SK-N-SH (cell line): ENCODE data around the gene RGS9. TPM values are rescaled to one million over a fixed set of nuclear protein-coding genes. Genes with fewer than 3 reads are reported as not detected.

Source experiments
- CTCF ChIA-PET: fragments of 300-600, 350-600 bp; formaldehyde crosslinking; extraction: SDS; loops from one replicate; lab custom pipeline; 2021; lab: Yijun Ruan, JAX
- POLR2A ChIA-PET: fragments of 350-600 bp; sonication (Branson Sonifier 250); formaldehyde crosslinking; extraction: SDS; loops from one replicate; lab custom pipeline; 2020; ENCODE audit warnings: antibody characterized with exemption, inconsistent platforms; lab: Yijun Ruan, JAX
- DNase-seq: peaks from one replicate; pipeline ENCODE4 v3.0.0; 2012
- H2AFZ ChIP-seq: fragments of 200-600 bp; sonication (generic); 2 replicates; pipeline ENCODE4 v1.8.1; 2016; ENCODE audit warnings: antibody characterized with exemption, mild to moderate bottlenecking, low read depth
- H3F3A ChIP-seq: fragments of 200-600 bp; sonication (generic); replicated peaks from 2 replicates; pipeline ENCODE3; 2016; ENCODE audit warnings: antibody characterized with exemption, mild to moderate bottlenecking; ENCODE audit not compliant: insufficient read depth
- H3K27ac ChIP-seq, 2 experiments: fragments of 200-500 bp in 1 of 2; fragments of 200-600 bp in 1 of 2; sonication (Bioruptor generic) in 1 of 2; sonication (generic), shearing (Covaris generic) in 1 of 2; 2 replicates each; pipeline versions ENCODE4 v1.5.1 to v1.6.1; 2014 to 2016; ENCODE audit warnings: low read depth in 2 of 2, inconsistent platforms in 1 of 2, low read length in 1 of 2, mild to moderate bottlenecking in 1 of 2, mixed read lengths in 1 of 2
- H3K27me3 ChIP-seq: fragments of 200-600 bp; sonication (generic), shearing (Covaris generic); 2 replicates; pipeline ENCODE4 v1.6.1; 2016; ENCODE audit warnings: mixed run types; ENCODE audit not compliant: insufficient read depth
- H3K36me3 ChIP-seq, 2 experiments: fragments of 200-500 bp in 1 of 2; fragments of 200-600 bp in 1 of 2; sonication (Bioruptor generic) in 1 of 2; sonication (generic) in 1 of 2; replicated peaks in 1 of 2; 2 replicates each; pipeline versions ENCODE3 to v1.5.1; 2014 to 2016; ENCODE audit warnings: low read length in 1 of 2, mild to moderate bottlenecking in 1 of 2; ENCODE audit not compliant: insufficient read depth in 2 of 2, control insufficient read depth in 1 of 2
- H3K4me1 ChIP-seq, 2 experiments: fragments of 200-500 bp in 1 of 2; fragments of 200-600 bp in 1 of 2; sonication (Bioruptor generic) in 1 of 2; sonication (generic), shearing (Covaris generic) in 1 of 2; 2 replicates each; pipeline versions ENCODE4 v1.5.1 to v1.6.1; 2014 to 2016; ENCODE audit warnings: low read depth in 1 of 2, low read length in 1 of 2, mixed run types in 1 of 2; ENCODE audit not compliant: insufficient read depth in 2 of 2, control insufficient read depth in 1 of 2
- H3K4me2 ChIP-seq: fragments of 200-600 bp; sonication (generic), shearing (Covaris generic); 2 replicates; pipeline ENCODE4 v1.6.1; 2017; ENCODE audit warnings: mixed run types
- H3K4me3 ChIP-seq, 2 experiments: fragments of 200-500 bp in 1 of 2; fragments of 200-600 bp in 1 of 2; sonication (Bioruptor generic) in 1 of 2; sonication (generic), shearing (Covaris generic) in 1 of 2; 2 replicates each; pipeline versions ENCODE4 v1.5.1 to v1.8.1; 2014 to 2016; ENCODE audit warnings: low read depth in 2 of 2, inconsistent platforms in 1 of 2, low read length in 1 of 2, mild to moderate bottlenecking in 1 of 2, mixed read lengths in 1 of 2, moderate library complexity in 1 of 2
- H3K79me2 ChIP-seq: fragments of 200-600 bp; sonication (generic); 2 replicates; pipeline ENCODE4 v1.8.1; 2017; ENCODE audit warnings: mild to moderate bottlenecking; ENCODE audit not compliant: insufficient read depth
- H3K9ac ChIP-seq: fragments of 200-600 bp; sonication (generic); 2 replicates; pipeline ENCODE4 v1.6.1; 2017; ENCODE audit warnings: mixed run types
- H3K9me2 ChIP-seq: fragments of 200-600 bp; sonication (generic); 2 replicates; pipeline ENCODE4 v1.6.1; 2017; ENCODE audit warnings: mixed run types
- H3K9me3 ChIP-seq: fragments of 200-600 bp; sonication (generic); 2 replicates; pipeline ENCODE4 v1.6.1; 2017; ENCODE audit warnings: mixed run types, mild to moderate bottlenecking, moderate library complexity
- H4K20me1 ChIP-seq: fragments of 200-600 bp; sonication (generic); 2 replicates; pipeline ENCODE4 v1.6.1; 2017; ENCODE audit warnings: mild to moderate bottlenecking, mixed run types; ENCODE audit not compliant: insufficient read depth
- ELF1 ChIP-seq: IDR thresholded peaks from 2 replicates; pipeline ENCODE4 v1.4.0; 2012
- EP300 ChIP-seq, 2 experiments: IDR thresholded peaks; 2 replicates each; pipeline versions ENCODE4 v1.4.0 to v1.6.1; 2012; ENCODE audit warnings: borderline replicate concordance in 1 of 2, low read depth in 1 of 2, low read length in 1 of 2
- FOXM1 ChIP-seq: IDR thresholded peaks from 2 replicates; pipeline ENCODE4 v1.4.0; 2012; ENCODE audit warnings: low read depth, mild to moderate bottlenecking
- GATA2 ChIP-seq: sonication (generic); formaldehyde crosslinking; IDR thresholded peaks from 2 replicates; pipeline ENCODE4 v1.5.0; 2020; ENCODE audit warnings: mild to moderate bottlenecking, missing genetic modification reagents
- MEF2A ChIP-seq: IDR thresholded peaks from 2 replicates; pipeline ENCODE4 v1.4.0; 2012; ENCODE audit warnings: low read depth, borderline replicate concordance
- MXI1 ChIP-seq: IDR thresholded peaks from 2 replicates; pipeline ENCODE4 v1.6.1; 2012; ENCODE audit warnings: mild to moderate bottlenecking, low read depth, low read length, improper control_type of control experiment
- POLR2AphosphoS5 ChIP-seq: IDR thresholded peaks from 2 replicates; pipeline ENCODE4 v1.6.1; 2012; ENCODE audit warnings: low read depth, low read length
- RAD21 ChIP-seq: IDR thresholded peaks from 2 replicates; pipeline ENCODE4 v1.6.1; 2012; ENCODE audit warnings: mild to moderate bottlenecking, low read length
- RCOR1 ChIP-seq: fragments of 150-350 bp; IDR thresholded peaks from 2 replicates; pipeline ENCODE4 v1.6.1; 2017; ENCODE audit warnings: antibody characterized with exemption, low read length
- REST ChIP-seq: IDR thresholded peaks from 2 replicates; pipeline ENCODE4 v1.6.1; 2012; ENCODE audit warnings: mild to moderate bottlenecking, low read depth, low read length, moderate library complexity
- RXRA ChIP-seq: IDR thresholded peaks from 2 replicates; pipeline ENCODE4 v1.4.0; 2012; ENCODE audit warnings: low read depth, mild to moderate bottlenecking, borderline replicate concordance
- TCF12 ChIP-seq: IDR thresholded peaks from 2 replicates; pipeline ENCODE4 v1.4.0; 2012
- TEAD4 ChIP-seq: IDR thresholded peaks from 2 replicates; pipeline ENCODE4 v1.4.0; 2012; ENCODE audit warnings: mild to moderate bottlenecking, borderline replicate concordance; ENCODE audit not compliant: insufficient read depth
- YY1 ChIP-seq: IDR thresholded peaks from 2 replicates; pipeline ENCODE4 v1.4.0; 2012; ENCODE audit warnings: low read depth, mild to moderate bottlenecking
- WGBS: methylation state at CpG from one replicate; pipeline ENCODE4 v1.1.6; 2017; ENCODE audit warnings: low lambda C conversion rate; 5-methylcytosine and 5-hydroxymethylcytosine counted together
- polyA plus RNA-seq, 3 experiments: library from polyadenylated mRNA; depleted of rRNA; stranded (reverse); fragments of >200 nt; gene quantifications; 2 replicates each; pipeline ENCODE4 v1.2.3, GENCODE V29; 2012

RGS9 gene
- polyA plus RNA-seq, 1 of the 3 experiments (the other 2 are of a cell fraction), result 1.4 TPM

GRCh38 chr17:65173284-65173793, 36.2 kb downstream of the RGS9 start (continued):
- TF ChIP-seq TEAD4 (no peak), ELF1 (no peak), YY1 (no peak), REST (no peak), TCF12 (peak; percentile 56; the same call in 1 of the 2 replicates), RAD21 (no peak), RXRA (no peak), RCOR1 (no peak)

- no peak overlapping the region for H3K4me3 ChIP-seq
- H3K9ac ChIP-seq, result no peak overlapping the region
- ChIA-PET POLR2A (interaction anchor here (0.6 to 1.1 kb wide), 3 partner anchors 11 to 51 kb away, joined by 3 to 4 read pairs (median 3); no protein-coding TSS in a partner anchor), CTCF (interaction anchor here (1.0 to 6.2 kb wide), 6 partner anchors 10 to 73 kb away, joined by 3 to 52 read pairs (median 6); partner anchors contain the start of gene RGS9)
- no peaks in the 10 kb centered on the region for H3K9me2 ChIP-seq
- no peaks in the 10 kb centered on the region for H3K27me3 ChIP-seq
- H2AFZ ChIP-seq, result no peak overlapping the region
- H3K9me3 ChIP-seq, result no peaks in the 10 kb centered on the region
- WGBS, result 90% methylated on average over 9 of the region's 9 CpGs
- H4K20me1 ChIP-seq, result no peaks in the 10 kb centered on the region
- no peaks in the 10 kb centered on the region for H3K79me2 ChIP-seq
- peak overlapping the region in 1 of 2 experiments; percentile 76; a peak in 2 of 4 replicates for H3K27ac ChIP-seq
- no peaks in the 10 kb centered on the region for H3K36me3 ChIP-seq
- peak; percentile 57 for DNase-seq
- H3K4me2 ChIP-seq, result no peak overlapping the region
- TF ChIP-seq MXI1, result 0 out of 2 replicates have a peak, but pooled peaks have one; percentile 10
- peak; percentile 33 for TF ChIP-seq RAD21
- peak; percentile 47; the same call in 1 of the 2 replicates for TF ChIP-seq RCOR1
- no peak for TF ChIP-seq FOXM1
- TF ChIP-seq EP300 (IDR thresholded peaks at IDR 0.05; ENCODE audit: borderline replicate concordance in 1 of 2, low read depth in 1 of 2, low read length in 1 of 2), result peak in 1 of 2 experiments; percentile 69; a peak in 2 of 4 replicates
- TF ChIP-seq TEAD4, result no peak
- TF ChIP-seq POLR2AphosphoS5, result no peak
- TF ChIP-seq YY1, result no peak
- peak; percentile 39; the same call in 1 of the 2 replicates for TF ChIP-seq GATA2
- TF ChIP-seq TCF12, result no peak
- TF ChIP-seq MEF2A, result no peak
- peaks cover 6% of the 10 kb centered on the region for H3F3A ChIP-seq
- H3K4me1 ChIP-seq, result peaks cover 7 to 29% of the 10 kb centered on the region in 2 experiments; a peak in 3 of 4 replicates
These were observed 37.0 kb downstream of the RGS9 start for GRCh38 chr17:65173976-65174683.
